ENCODE results near the gene CXCL3.
"Not testable (repeated sequence)": the region's sequence is repeated elsewhere in the genome, so short reads cannot be mapped to it uniquely, and the experiment has no call there.

CXCL3 gene

DNA sequence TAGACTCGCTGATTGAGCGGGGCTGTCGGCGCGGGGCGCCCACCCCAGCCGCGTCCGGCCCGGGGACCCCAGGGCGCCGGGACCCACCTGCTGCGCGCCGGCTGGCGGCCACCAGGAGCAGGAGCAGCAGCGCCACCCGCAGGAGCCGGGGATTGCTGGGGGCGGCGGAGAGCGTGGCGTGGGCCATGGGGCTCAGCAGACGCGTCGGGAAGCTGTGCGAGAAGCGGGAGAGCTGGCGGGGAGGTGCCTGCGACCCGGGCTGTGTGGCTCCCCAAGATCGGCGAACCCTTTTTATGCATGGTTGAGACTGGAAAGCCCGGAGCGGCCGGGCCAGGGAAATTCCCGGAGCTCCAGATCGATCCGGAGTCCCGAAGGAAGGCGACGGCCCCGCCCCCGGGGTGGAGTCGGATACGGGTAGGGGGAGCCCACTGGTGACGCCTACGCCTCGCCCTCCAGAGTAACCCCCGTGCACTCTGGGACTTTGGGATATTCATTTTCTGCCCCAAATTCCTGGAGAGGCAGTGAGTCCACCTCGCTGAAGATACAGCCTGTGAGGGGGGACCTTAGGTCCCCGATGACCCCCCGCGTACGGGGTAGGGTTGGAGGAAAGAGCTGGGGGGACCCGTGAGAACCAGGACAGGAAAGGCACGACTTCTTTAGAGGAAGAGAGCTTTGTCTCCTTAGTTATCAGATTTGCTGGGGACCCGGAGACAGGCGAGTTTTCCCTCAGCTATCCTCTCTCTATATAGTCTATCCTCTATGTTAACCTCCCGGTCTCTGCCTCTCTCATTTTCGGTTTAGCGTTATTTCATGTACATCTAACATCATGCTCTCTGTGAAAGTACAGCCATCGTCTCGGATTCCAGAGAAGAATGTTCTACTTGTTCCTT is at the start of gene CXCL3:
Gene CXCL3, minus strand, starts transcription at position 265 of the 890 bp plus-strand sequence. Its CDS starts 78 bp downstream, at position 187.
- FAIRE-seq, result no peak

DNA sequence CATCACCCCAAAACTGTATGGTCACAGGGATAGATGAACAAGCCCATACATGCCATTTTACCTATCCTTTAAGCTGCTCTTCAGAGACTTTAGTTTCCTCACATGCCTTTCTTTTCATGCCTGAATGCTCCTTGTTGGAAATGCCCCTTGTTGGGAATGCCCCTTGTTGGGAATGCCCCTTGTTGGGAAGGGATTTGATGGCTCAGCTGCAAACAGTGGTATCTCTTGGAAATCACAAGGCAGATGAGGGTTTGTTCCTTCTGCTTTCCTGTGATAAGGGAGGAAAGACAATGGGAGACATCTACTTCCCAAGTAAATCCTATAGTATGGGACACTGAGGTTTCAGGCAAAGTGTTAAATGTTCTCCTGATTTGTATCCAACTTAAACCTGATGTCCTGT is 49.0 kb upstream of the CXCL3 start:
- FAIRE-seq, result no peak

DNA sequence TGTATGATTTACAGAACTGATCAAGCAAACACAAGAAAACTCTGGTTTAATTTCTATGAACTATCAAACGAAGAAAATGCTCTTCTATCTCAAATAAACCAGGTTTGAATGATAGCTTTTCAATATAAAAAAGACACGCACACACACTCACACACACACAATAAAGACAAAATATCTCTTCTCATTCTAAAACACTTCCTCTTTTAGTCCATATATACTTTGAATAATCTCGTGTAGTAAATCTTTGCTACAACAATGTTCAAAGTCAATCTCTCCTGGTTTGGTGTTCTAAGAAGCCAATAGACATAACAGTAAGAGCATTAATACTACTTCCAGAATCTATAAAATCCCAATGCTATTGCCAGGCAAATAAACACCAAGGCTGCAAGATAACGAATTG is 47.2 kb upstream of the CXCL3 start:
- FAIRE-seq, result no peak

DNA sequence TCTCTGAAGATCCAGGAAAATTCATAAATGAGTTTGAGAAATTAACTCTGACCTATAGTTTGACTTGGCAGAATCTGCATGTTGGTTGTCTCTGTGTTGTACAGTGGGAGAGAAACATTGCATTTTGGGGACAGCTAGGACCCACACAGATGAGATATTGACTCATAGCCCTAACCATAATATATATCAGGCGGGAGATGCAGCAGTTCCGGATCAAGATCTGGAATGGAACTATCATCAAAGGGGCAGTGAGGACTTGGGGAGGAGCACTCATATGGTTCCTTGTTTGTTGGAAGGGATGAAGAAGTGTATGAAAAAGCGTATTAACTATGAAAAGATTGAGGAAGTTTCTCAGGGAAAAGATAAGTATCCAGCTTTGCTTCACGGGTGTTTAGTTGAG is 46.5 kb upstream of the CXCL3 start:
- no peak for FAIRE-seq

DNA sequence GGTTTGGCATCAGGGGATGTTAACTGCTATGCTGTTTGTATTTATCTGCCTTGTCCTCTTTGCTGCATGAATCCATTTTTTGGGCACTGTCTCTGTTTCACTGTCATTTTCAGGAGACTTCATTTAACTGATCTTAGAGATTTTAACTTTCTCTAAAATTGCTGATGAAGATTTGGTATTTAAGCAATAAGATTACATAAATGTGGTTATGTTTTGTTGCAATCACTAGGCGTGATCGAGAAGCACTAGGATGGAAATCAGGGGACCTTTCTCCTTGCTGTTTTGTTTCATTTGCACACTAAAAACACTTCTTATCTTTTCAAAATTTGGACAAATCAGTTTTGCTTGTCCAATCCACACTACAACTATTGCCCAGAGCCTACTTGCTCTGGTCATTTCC is 45.1 kb upstream of the CXCL3 start:
- no peak for FAIRE-seq

DNA sequence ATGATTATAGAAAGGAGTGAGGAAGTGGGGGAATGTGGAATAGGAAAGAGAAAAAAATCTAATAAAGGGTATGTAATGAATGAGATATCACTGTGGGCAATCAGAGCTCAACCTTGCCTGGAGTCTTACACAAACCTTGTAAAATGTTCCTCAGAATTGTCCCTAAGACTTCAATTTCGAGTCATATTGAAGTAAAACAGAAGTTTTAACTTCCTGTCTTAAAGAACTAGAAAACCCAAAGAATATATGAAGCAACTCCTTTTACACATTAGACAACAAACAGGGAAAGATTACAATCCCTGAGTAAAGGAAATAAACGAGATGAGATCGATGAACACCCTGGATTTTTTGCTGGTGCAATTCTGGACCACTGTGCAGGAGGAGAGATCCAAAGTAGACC is 42.5 kb upstream of the CXCL3 start:
- no peak for FAIRE-seq

DNA sequence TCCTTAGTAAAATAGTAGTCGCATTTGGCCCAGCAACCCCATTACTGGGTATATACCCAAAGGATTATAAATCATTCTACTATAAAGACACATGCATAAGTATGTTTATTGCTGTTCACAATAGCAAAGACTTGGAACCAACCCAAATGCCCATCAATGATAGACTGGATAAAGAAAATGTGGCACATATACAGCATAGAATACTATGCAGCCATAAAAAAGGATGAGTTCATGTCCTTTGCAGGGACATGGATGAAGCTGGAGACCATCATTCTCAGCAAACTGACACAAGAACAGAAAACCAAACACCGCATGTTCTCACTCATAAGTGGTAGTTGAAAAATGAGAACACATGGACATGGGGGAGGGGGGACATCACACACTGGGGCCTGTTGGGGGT is 41.9 kb upstream of the CXCL3 start:
- FAIRE-seq, result not testable (repeated sequence)

DNA sequence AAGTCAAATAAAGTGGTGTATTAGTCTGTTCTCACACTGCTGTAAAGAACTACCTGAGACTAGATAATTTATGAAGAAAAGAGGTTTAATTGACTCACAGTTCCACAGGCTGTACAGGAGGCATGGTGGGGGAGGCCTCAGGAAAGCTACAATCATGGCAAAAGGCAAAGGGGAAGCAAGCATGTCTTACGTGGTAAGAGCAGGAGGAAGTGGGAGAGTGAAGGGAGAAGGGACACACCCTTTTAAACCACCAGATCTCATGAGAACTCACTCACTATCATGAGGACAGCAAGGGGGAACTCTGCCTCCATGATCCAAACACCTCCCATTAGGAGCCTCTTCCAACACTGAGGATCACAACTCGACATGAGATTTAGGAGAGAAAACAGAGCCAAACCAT is 40.5 kb upstream of the CXCL3 start:
- not testable (repeated sequence) for FAIRE-seq

DNA sequence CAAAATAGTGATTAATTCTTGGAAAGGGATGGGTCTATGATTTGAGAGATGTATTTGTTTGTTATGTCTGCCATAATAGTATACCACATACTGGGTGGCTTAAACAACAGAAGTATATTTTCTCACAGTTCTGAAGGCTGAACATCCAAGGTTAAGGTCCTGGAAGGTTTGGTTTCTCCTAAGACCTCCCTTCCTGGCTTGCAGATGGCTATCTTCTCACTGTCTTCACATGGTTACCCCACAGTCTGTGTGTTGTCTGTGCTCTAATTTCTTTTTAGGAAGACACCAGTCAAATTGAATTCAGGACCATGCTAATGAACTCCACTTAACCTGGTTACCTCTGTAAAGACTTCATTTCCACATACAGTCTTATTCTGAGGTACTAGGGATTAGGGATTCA is 34.9 kb upstream of the CXCL3 start:
- FAIRE-seq, result no peak

DNA sequence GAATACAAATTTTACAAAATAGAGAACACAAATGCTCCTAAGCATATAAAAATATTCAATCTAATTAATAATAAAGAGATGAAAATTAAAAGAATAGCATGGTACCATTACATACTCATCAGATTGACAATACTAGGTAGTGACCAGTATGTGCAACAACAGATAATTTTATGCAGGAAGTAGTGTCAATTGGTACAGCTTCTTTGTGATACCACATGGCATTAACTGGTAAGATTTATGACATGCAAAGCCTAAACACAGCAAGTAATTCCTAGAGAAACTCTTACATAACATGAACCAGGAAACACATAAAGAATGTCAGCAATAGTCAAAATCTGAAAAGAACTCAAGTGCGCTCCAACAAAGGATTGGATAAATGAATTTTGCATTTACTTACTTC is 34.2 kb upstream of the CXCL3 start:
- FAIRE-seq, result no peak

DNA sequence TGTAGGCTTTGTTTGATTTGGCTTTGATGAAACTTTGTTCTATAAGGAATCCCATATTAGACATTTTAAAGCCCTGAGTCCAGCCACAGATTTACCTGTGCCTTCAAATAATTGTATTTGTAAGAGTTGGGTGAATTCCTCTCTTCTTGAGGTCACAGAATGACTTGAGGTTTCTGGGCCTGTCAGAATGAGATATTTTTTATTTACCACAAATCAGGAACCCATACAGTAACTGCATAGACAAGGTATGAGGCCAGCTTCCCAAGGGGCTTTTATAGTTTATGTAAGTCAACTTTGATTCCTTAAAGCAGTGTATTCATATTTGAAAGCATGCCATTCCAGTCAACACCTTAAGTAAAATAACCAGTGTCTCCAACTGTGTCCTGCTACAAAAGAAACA is 29.1 kb upstream of the CXCL3 start:
- FAIRE-seq, result no peak

DNA sequence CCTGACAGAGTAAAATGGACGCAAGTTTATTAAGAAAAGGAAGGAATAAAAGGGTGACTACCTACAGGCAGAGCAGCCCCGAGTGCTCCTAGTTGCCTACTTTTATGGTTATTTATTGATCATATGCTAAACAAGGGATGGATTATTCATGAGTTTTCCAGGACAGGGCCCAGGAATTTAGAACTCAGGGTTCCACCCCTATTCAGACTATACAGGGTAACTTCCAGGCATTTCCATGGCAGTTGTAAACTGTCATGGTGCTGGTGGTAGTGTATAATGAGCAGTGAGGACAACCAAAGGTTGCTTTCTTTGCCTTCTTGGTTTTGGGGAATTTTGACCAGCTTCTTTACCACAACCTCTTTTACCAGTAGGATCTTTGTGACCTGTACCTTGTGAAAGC is 27.7 kb upstream of the CXCL3 start:
- no peak for FAIRE-seq

DNA sequence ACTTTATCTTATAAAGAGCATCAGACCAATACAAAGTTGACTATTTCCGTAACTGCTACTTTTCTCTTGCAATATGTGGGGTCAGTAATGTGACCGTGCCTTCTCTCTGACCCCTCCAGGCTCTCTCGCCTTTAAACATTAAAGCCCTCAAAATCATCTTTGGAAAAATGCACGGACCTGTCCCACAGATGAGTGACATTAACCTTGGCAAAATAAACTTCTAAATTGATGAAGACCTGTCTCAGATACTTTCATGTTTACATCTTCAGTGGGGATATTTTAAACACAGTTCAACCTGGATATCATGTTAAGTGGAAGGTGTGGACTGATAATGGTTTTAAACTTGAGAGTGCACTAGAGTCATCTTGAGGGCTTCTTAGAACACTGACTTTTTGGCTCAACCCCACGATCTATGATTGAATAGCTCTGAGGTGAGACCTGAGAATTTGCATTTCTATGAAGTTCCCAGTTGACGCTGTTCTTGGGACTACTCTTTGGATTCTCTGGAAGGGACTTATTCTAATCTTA is 26.7 kb upstream of the CXCL3 start:
- FAIRE-seq, result no peak

DNA sequence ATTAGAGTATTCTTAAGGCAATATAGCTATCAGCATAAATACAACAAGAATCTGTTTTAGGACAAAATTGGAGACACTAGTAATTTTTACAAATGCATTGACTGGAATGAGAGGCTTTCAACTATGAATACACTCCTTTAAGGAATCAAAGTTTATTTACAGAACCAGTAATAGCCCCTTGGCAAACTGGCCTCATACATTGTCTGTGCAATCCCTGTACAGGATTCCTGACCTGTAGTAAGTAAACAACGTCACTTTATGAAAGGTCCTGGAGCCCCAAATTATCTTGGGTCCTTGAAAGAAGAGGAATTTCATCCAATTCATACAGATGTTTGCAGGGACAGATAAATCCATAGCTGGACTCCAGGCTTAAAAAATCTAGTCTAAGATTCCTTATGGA is 25.4 kb upstream of the CXCL3 start:
- no peak for FAIRE-seq

DNA sequence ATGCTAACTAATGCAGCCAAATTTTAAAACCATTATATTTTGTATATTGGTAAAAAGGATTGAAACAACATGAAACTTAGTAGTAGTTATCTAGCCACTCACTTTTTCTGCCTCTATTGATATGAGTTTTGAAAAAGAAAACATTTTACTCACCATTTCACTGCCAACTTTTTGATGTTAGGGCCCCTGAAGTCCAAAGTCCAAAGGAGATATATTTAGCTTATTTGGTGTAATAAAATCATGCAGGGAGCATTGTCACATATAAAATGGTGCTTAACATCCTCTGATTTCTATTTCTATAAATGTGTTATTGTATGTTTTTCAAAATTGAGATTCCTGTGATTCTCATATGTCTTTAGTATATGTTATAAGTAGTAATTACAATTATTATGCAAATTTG is 24.5 kb upstream of the CXCL3 start:
- no peak for FAIRE-seq

DNA sequence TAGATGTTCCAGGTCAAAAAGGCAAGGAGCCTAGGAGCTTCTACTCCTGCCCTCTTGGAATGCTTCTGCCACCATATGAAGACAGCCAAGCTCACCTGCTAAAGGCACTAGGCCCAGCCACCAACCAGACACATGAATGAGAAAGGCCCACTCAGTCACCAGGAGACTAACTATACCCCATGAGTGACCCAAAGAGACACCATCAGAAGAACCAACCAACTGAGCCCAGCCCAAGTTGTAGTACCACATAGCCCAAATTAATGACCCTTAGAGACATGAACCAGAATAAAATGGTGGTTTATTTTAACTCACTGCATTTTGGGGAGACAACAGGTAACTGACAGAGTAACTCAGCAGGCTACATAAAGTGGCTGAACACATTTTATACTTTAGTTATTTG is 22.9 kb upstream of the CXCL3 start:
- no peak for FAIRE-seq

DNA sequence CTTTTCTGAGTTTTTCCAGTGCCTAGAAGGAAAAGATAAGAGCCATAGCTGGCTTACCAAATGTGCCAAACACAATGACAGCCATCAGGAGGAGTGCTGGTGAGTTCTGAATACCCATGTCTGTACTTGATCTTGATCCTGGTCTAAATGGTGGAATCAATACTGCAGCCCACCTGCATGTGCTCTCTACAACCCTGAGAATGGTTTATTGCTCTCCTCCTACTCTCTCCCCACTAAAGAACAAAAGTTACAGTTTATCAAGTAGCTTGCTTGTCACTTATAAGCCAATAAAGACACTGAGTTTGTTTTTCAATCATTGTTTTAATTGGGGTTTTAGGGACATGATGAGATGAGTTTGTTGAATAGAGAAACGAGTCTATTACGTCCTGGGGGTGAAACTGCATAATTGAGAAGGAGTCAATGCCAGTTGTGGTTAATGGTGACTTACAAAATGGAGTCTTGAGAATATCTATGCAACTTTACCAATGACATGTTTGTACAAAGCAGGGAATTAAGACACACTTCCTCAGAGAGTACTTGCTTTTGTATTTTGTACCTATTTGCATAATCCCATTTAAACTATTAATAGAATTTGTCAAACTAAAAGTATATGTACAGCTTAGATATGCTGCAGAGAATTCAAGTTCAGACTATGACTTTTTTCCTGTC is 20.8 kb upstream of the CXCL3 start:
- no peak for FAIRE-seq

DNA sequence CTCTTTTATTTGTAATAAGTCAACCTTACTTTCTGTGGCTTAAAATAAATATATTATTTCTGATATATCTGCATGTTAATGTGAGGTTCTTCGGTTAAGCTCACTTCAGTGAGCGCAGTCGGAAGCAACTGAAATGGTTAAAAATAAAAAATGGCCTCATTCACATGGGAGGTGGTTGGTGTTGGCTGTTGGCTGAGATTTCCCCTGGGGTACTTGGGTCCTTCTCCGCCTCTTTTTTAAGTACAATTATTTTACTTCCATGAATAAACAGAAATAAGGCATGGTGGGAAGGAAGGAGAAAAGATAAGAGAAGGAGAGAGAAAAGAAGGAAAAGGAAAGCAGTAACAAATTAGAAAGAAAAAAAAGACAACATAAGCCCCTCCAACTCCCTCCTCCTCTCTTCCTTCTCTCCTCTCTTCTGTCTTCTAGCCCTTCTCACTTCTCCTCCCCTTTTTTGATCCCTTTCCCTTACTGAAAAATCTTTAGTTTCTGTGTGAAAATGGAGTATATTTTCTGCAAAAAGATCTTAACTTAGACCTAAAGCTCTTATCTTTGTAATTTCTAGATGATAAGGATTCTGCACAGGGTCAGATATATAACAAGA is 19.7 kb upstream of the CXCL3 start:
- FAIRE-seq, result no peak

DNA sequence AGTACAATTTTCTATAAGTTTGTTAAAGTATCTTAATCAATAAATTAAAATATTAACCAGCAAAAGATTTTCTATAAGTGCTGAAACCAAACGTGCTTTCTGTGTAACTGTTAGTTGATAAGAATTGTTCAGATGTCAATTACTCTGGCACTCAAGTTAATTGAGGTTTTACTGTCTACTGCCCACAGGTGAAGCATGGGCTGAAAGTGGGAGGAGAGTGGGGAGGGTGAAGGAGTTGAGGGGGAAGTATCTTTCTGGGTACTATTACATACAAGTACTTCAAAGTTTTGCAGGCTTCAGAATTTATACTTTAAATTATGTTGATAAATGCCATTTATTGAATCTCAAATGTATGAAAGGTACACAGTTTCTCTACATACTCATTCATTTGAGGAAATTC is 19.1 kb upstream of the CXCL3 start:
- FAIRE-seq, result no peak

DNA sequence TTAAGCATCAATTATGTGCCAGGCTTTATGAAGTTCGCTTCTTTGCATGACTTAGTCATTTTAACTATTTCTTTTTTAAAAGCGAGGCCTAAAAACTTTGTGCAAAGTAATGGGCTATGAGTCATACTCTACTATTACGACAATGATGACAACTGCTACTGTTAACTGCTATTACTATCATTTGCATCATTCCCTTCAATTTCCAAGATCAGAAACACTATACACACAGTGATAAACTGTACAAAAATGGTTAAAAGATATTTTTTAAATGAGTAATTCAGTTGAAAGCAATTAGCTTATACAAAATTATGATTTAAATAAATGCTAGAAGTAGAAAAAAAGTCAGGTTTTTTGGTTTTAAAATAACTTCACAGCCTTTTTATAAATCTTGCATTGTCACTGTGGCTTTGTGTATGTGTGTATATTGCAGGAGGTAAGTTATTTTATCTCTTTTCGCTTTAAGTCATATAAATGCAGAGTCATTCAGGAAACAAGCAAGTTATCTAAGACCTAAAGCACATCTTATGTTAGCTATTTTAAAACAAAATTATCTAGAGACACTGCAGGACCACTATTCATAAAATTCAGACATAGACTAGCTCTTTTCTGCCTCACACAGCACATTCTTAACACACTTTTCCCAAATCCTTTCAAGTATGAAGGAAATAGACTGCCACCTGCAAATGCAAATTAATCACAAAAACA is 18.5 kb upstream of the CXCL3 start:
- FAIRE-seq, result no peak

DNA sequence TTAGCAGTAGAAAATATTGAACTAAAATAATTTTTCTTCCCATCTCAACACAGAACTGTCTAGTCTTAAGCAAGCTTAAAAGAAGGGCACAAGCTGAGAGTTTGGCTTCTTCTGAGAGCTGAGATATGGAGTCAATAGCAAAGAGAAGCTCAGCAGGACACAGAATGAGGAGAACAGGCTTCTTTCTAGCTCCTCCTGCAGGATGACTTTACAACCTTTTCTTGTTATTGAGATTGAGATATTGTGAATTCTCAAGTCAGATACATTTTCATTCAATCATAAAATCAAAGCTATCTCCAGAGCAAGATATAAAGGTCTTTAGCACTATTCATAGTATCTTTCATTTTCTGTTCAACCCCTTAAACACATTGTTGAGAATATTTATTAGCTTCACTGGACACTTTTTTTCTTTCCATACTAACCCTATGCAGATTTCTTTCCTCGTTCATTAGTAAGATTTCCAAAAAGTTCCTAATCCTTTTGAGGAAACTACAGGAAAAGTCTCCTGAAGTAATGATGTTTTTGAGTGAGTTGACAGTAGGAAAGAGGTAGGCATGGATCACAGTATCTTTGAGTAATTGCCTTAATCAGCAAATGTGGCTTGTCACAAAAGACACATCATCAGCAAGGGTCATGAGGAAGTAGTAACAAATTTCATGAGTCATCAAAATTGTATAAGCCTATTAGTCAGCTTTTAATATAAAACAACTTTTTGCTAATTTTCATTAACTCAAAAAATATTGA is 17.8 kb upstream of the CXCL3 start:
- no peak for FAIRE-seq

DNA sequence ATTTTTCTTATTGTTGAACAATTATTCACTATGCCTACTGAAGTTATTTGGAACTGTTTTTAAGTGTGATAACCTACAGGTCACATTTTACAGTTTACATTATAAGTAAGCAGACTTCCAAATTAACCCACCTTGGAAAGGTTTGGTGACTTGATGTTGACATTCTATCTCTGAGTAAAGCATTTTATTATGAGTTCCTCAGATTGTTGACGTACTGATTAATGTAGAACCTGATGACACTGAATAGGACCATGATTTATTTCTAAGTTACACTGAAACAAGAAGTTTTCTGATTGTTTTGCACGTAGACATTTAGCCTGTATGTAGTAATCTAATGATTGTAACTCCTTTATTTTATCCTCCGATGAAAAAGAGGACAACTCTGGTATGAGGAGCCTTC is 17.0 kb upstream of the CXCL3 start:
- FAIRE-seq, result no peak

All from TTC549 (cell line).